ENCODE results near the gene WNT1. TPM values are rescaled to one million over a fixed set of nuclear protein-coding genes. Genes with fewer than 3 reads are reported as not detected.

Gene WNT1
- total RNA-seq, 1 experiment from 2014 or later, result not detected

- POLR2A ChIA-PET, result no interaction called here
- no TSS peak for BruUV-seq (replicated peaks)
- no peak for TF ChIP-seq CTCF (IDR thresholded peaks at IDR 0.05; ENCODE audit: insufficient read depth in 1 of 2, low read depth in 1 of 2, low read length in 1 of 2, severe bottlenecking in 1 of 2, unreplicated experiment in 1 of 2)
These were observed 16.3 kb upstream of the WNT1 start for GRCh38 chr12:48961801-48962200.

GRCh38 chr12:48965298-48965838, 12.8 kb upstream of the WNT1 start:
- intact Hi-C loops (cut with micrococcal nuclease; ENCODE audit: unreplicated experiment), result loop anchor here (1.0 kb wide), 1 partner anchor 30 kb away; no protein-coding TSS in a partner anchor
- Mint-ChIP-seq H3K4me1 (ENCODE audit: low read depth, unreplicated experiment) (peaks cover 6% of the 10 kb centered on the region), H3K9me3 (ENCODE audit: unreplicated experiment) (no peaks in the 10 kb centered on the region), H3K36me3 (ENCODE audit: insufficient read depth, unreplicated experiment) (no peaks in the 10 kb centered on the region), H3K27ac (ENCODE audit: unreplicated experiment) (no peak overlapping the region), H3K27me3 (ENCODE audit: insufficient read depth, unreplicated experiment) (no peaks in the 10 kb centered on the region), H3K4me3 (ENCODE audit: unreplicated experiment) (no peak overlapping the region)
- Histone ChIP-seq H3K27me3 (replicated peaks; ENCODE audit: control insufficient read depth, insufficient read depth, low read length) (no peaks in the 10 kb centered on the region), H3K4me3 (ENCODE audit: low read depth, low read length) (no peak overlapping the region), H3K36me3 (ENCODE audit: control insufficient read depth, insufficient read depth, low read length) (no peaks in the 10 kb centered on the region), H3K9me3 (no peaks in the 10 kb centered on the region), H3K4me1 (peaks cover 15% of the 10 kb centered on the region)
- ChIA-PET CTCF (no interaction called here), POLR2A (no interaction called here)
- BruUV-seq (replicated peaks), result no TSS peak
- TF ChIP-seq CTCF (IDR thresholded peaks at IDR 0.05; ENCODE audit: insufficient read depth in 1 of 2, low read depth in 1 of 2, low read length in 1 of 2, severe bottlenecking in 1 of 2, unreplicated experiment in 1 of 2), result peak; percentile 48 to 72
- peak in 1 of 2 experiments; percentile 59 for DNase-seq

More at GRCh38 chr12:48961801-48962200, 16.3 kb upstream of the WNT1 start:
- no peak for DNase-seq
- CTCF ChIA-PET, result interaction anchor here (1.0 to 1.2 kb wide), 3 partner anchors 17 to 35 kb away, joined by 3 to 6 read pairs (median 6); no protein-coding TSS in a partner anchor
- intact Hi-C loops (cut with micrococcal nuclease; ENCODE audit: unreplicated experiment), result no loop called here
- Mint-ChIP-seq H3K27me3 (ENCODE audit: insufficient read depth, unreplicated experiment) (no peaks in the 10 kb centered on the region), H3K4me3 (ENCODE audit: unreplicated experiment) (no peak overlapping the region), H3K4me1 (ENCODE audit: low read depth, unreplicated experiment) (peaks cover 7% of the 10 kb centered on the region), H3K9me3 (ENCODE audit: unreplicated experiment) (no peaks in the 10 kb centered on the region), H3K27ac (ENCODE audit: unreplicated experiment) (no peak overlapping the region), H3K36me3 (ENCODE audit: insufficient read depth, unreplicated experiment) (peaks cover 7% of the 10 kb centered on the region)
- Histone ChIP-seq H3K9me3 (no peaks in the 10 kb centered on the region), H3K4me1 (no peaks in the 10 kb centered on the region; the same call in 1 of the 2 replicates), H3K4me3 (ENCODE audit: low read depth, low read length) (no peak overlapping the region), H3K36me3 (ENCODE audit: control insufficient read depth, insufficient read depth, low read length) (no peaks in the 10 kb centered on the region), H3K27me3 (replicated peaks; ENCODE audit: control insufficient read depth, insufficient read depth, low read length) (no peaks in the 10 kb centered on the region)

GRCh38 chr12:48966177-48966895, 11.8 kb upstream of the WNT1 start:
- no peaks in the 10 kb centered on the region for H3K27me3 Mint-ChIP-seq (ENCODE audit: insufficient read depth, unreplicated experiment)
- Histone ChIP-seq H3K4me3 (ENCODE audit: low read depth, low read length) (no peak overlapping the region), H3K36me3 (ENCODE audit: control insufficient read depth, insufficient read depth, low read length) (no peaks in the 10 kb centered on the region), H3K27me3 (replicated peaks; ENCODE audit: control insufficient read depth, insufficient read depth, low read length) (no peaks in the 10 kb centered on the region), H3K4me1 (peaks cover 20% of the 10 kb centered on the region), H3K9me3 (no peaks in the 10 kb centered on the region)
- TF ChIP-seq CTCF (IDR thresholded peaks at IDR 0.05; ENCODE audit: insufficient read depth in 1 of 2, low read depth in 1 of 2, low read length in 1 of 2, severe bottlenecking in 1 of 2, unreplicated experiment in 1 of 2), result no peak
- H3K4me3 Mint-ChIP-seq (ENCODE audit: unreplicated experiment), result no peak overlapping the region
- DNase-seq, result no peak
- no peaks in the 10 kb centered on the region for H3K36me3 Mint-ChIP-seq (ENCODE audit: insufficient read depth, unreplicated experiment)
- ChIA-PET CTCF (interaction anchor here (0.5 to 2.6 kb wide), 4 partner anchors 15 to 656 kb away, joined by 4 to 8 read pairs (median 6); no protein-coding TSS in a partner anchor), POLR2A (interaction anchor here (0.6 to 1.1 kb wide), 3 partner anchors 7 to 22 kb away, joined by 3 to 5 read pairs (median 3); partner anchors contain the start of gene ARF3)
- peaks cover 16% of the 10 kb centered on the region for H3K4me1 Mint-ChIP-seq (ENCODE audit: low read depth, unreplicated experiment)
- BruUV-seq (replicated peaks), result no TSS peak
- H3K9me3 Mint-ChIP-seq (ENCODE audit: unreplicated experiment), result no peaks in the 10 kb centered on the region
- intact Hi-C loops (cut with micrococcal nuclease; ENCODE audit: unreplicated experiment), result no loop called here
- no peak overlapping the region for H3K27ac Mint-ChIP-seq (ENCODE audit: unreplicated experiment)
